ENCODE data around the gene APPL2. TPM values are rescaled to one million over a fixed set of nuclear protein-coding genes. Genes with fewer than 3 reads are reported as not detected.

The APPL2 gene
- total RNA-seq, 6 donors from 2014 or later = 23.8 to 72.3 (median 28.6) TPM

DNA sequence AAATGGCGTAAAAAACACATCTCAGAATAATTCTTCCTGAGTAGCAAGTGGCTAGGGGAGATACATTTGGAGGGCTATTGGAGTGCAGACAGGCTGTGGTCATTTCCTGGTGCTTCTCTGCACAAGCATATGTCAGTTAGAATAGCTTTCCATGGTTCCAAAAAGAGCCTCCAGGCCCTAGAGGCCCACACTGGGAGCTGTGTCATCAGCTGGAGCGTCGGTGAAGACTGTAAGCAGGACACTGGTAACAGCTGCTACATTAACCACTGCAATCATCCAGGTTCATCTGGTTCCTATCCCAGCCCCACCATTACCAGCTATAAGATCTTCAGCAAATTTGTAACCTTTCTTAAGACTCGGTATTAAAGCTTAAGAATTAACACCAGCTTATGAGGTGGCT, 31.7 kb upstream of the APPL2 start:
- Histone ChIP-seq H3K4me3 (no peak overlapping the region), H3K4me1 (no peaks in the 10 kb centered on the region), H3K36me3 (no peaks in the 10 kb centered on the region), H3K27ac (no peak overlapping the region), H3K27me3 (no peaks in the 10 kb centered on the region), H3K9me3 (no peaks in the 10 kb centered on the region)
- no peak for ATAC-seq (ENCODE audit: low FRiP score in 2 of 2)
- no peak for TF ChIP-seq POLR2AphosphoS5 (IDR thresholded peaks at IDR 0.05)
- no peak for TF ChIP-seq POLR2A (IDR thresholded peaks at IDR 0.05)
- no peak for TF ChIP-seq EP300 (IDR thresholded peaks at IDR 0.05)
- TF ChIP-seq, protein P1, sequence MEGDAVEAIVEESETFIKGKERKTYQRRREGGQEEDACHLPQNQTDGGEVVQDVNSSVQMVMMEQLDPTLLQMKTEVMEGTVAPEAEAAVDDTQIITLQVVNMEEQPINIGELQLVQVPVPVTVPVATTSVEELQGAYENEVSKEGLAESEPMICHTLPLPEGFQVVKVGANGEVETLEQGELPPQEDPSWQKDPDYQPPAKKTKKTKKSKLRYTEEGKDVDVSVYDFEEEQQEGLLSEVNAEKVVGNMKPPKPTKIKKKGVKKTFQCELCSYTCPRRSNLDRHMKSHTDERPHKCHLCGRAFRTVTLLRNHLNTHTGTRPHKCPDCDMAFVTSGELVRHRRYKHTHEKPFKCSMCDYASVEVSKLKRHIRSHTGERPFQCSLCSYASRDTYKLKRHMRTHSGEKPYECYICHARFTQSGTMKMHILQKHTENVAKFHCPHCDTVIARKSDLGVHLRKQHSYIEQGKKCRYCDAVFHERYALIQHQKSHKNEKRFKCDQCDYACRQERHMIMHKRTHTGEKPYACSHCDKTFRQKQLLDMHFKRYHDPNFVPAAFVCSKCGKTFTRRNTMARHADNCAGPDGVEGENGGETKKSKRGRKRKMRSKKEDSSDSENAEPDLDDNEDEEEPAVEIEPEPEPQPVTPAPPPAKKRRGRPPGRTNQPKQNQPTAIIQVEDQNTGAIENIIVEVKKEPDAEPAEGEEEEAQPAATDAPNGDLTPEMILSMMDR (IDR thresholded peaks at IDR 0.05) = no peak
- 83 to 95% methylated on average over 4 of the region's 4 CpGs for WGBS, 2 donors
- no peak for DNase-seq

DNA sequence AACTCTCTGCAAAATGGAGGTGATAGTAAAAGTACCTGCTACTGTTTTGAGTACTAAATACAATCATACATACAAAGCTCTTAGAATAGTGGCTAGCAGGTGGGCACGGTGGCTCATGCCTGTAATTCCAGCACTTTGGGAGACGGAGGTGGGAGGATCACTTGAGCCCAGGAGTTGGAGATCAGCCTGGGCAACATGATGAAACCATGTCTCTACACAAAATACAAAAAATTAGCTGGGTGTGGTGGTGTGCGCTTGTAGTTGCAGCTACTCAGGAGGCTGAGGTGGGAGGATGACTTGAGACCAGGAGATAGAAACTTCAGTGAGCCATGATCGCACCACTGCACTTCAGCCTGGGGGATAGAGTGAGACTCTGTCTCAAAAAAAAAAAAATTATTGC, 28.8 kb upstream of the APPL2 start:
- H3K36me3 ChIP-seq = no peaks in the 10 kb centered on the region
- H3K27ac ChIP-seq = no peak overlapping the region
- H3K27me3 ChIP-seq = no peaks in the 10 kb centered on the region
- no peak for ATAC-seq (ENCODE audit: low FRiP score in 2 of 2)
- 87 to 91% methylated on average over 4 of the region's 4 CpGs for WGBS, 2 donors
- TF ChIP-seq POLR2A (IDR thresholded peaks at IDR 0.05) (no peak), POLR2AphosphoS5 (IDR thresholded peaks at IDR 0.05) (no peak), EP300 (IDR thresholded peaks at IDR 0.05) (no peak)
- TF ChIP-seq, protein P1 (IDR thresholded peaks at IDR 0.05) = no peak
- no peak for DNase-seq
- H3K9me3 ChIP-seq = no peaks in the 10 kb centered on the region
- no peaks in the 10 kb centered on the region for H3K4me1 ChIP-seq
- no peak overlapping the region for H3K4me3 ChIP-seq

DNA sequence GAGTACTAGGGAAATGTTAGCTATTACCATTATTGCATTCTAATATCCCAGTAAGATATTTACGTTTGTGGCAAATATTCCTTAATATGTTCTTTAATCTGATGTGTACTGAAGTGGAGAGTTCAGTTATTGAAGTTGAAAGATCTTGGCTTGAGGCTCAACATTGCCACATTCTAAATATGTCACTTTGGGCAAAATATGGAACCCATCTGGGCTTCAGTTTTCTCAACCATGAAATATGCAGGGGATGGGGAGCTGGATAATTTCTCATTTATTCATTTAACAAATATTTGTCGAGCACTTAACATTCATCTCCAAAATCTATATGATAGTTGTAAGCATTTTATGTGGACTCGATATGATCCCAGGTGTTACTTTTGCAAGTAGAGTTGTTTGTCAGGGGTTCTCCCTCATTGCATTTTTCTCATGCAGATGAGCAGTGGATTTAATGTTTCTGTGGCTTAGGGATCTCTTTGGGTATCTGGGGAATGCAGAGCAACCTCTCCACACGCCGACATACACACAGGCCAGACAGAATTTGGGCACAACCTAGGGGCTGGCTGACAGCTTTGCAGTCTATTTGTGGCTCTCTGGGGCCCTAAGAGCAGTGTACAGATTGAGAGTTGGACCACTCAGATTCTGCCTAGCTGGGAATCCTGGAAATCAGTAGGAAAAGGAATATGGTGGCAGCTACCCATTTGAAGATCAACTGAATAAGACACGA, 26.6 kb upstream of the APPL2 start:
- DNase-seq (no peak), ATAC-seq (ENCODE audit: low FRiP score in 2 of 2) (no peak)
- Histone ChIP-seq H3K36me3 (no peaks in the 10 kb centered on the region), H3K27ac (no peak overlapping the region), H3K4me1 (no peaks in the 10 kb centered on the region), H3K4me3 (no peak overlapping the region), H3K27me3 (no peaks in the 10 kb centered on the region), H3K9me3 (no peaks in the 10 kb centered on the region)
- TF ChIP-seq, protein P1 (IDR thresholded peaks at IDR 0.05) = no peak
- TF ChIP-seq POLR2A (IDR thresholded peaks at IDR 0.05) = no peak
- TF ChIP-seq POLR2AphosphoS5 (IDR thresholded peaks at IDR 0.05) = no peak
- no peak for TF ChIP-seq EP300 (IDR thresholded peaks at IDR 0.05)
- 82 to 86% methylated on average over 6 of the region's 6 CpGs for WGBS, 2 donors

DNA sequence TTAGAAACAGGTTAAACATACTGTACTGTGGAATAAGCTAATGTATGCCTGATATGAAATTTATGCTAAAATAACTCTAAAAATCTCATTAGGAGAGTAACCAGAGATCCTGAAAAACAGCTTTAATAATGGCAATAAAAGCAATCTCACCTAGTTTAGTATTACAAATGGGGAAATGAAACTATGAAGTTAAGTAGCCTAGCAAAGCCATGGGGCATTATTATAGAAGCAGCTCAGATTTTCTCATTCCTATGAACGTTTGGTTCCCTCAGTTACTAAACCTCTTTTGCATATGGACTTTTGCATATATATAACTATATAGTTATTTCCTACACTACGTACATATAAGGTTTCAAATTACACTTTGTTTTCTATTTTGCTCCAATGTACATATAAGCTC, 25.0 kb upstream of the APPL2 start:
- ATAC-seq (ENCODE audit: low FRiP score in 2 of 2) (no peak), DNase-seq (no peak)
- H3K27ac ChIP-seq = no peak overlapping the region
- H3K4me1 ChIP-seq = no peaks in the 10 kb centered on the region
- H3K27me3 ChIP-seq = no peaks in the 10 kb centered on the region
- TF ChIP-seq POLR2A (IDR thresholded peaks at IDR 0.05) (no peak), EP300 (IDR thresholded peaks at IDR 0.05) (no peak), POLR2AphosphoS5 (IDR thresholded peaks at IDR 0.05) (no peak)
- TF ChIP-seq, protein P1 (IDR thresholded peaks at IDR 0.05) = no peak
- 60 to 76% methylated on average over 2 of the region's 2 CpGs for WGBS, 2 donors
- H3K36me3 ChIP-seq = no peaks in the 10 kb centered on the region
- no peaks in the 10 kb centered on the region for H3K9me3 ChIP-seq
- H3K4me3 ChIP-seq = no peak overlapping the region

DNA sequence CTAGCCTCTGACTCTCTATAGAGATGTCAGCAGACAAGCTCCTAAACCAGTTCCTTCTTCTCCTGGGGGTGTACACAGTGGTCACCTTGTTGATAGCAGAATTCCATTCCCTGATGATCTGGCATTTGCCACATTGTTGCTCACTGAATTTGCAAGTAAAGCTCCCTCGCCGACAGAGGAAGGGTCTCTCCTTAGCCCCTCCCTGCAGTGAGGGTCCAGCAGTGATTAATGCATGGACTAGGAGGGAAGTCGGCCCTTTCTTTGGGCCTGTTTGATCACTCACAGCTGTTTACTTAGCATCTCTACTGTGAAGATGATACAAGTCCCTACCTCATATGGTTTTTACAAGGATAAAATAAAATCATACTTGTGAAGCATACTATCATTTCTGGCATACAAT, 23.3 kb upstream of the APPL2 start:
- 74% methylated on average over 3 of the region's 3 CpGs for WGBS, 2 donors
- DNase-seq (no peak), ATAC-seq (ENCODE audit: low FRiP score in 2 of 2) (no peak)
- Histone ChIP-seq H3K27me3 (no peaks in the 10 kb centered on the region), H3K4me1 (no peaks in the 10 kb centered on the region), H3K9me3 (no peaks in the 10 kb centered on the region), H3K4me3 (no peak overlapping the region), H3K36me3 (no peaks in the 10 kb centered on the region), H3K27ac (no peak overlapping the region)
- no peak for TF ChIP-seq POLR2A (IDR thresholded peaks at IDR 0.05)
- TF ChIP-seq, protein P1 (IDR thresholded peaks at IDR 0.05) = no peak
- no peak for TF ChIP-seq EP300 (IDR thresholded peaks at IDR 0.05)
- no peak for TF ChIP-seq POLR2AphosphoS5 (IDR thresholded peaks at IDR 0.05)
